Right lobe of liver (tissue), 4 donors: ENCODE measurements around the gene HOXD8.

Source experiments
- CTCF ChIP-seq, 4 donors: fragments of 200-600 bp in 3 of 4; fragments of 450-650 bp in 1 of 4; IDR thresholded peaks; one replicate each; pipeline versions ENCODE4 v1.5.1 to v1.8.0; 2016 to 2022; ENCODE audit warnings: antibody characterized with exemption in 4 of 4, mild to moderate bottlenecking in 2 of 4
- POLR2A ChIP-seq: fragments of 450-650 bp; IDR thresholded peaks from one replicate; pipeline ENCODE4 v1.6.1; 2017; ENCODE audit warnings: antibody characterized with exemption, mild to moderate bottlenecking
- donor health status: DM: no; HTN: no; CAD: no.
- donor health status: DM: no; HTN: no; CAD: no.
- donor health status: DM: no; HTN: yes; CAD: no.

DNA sequence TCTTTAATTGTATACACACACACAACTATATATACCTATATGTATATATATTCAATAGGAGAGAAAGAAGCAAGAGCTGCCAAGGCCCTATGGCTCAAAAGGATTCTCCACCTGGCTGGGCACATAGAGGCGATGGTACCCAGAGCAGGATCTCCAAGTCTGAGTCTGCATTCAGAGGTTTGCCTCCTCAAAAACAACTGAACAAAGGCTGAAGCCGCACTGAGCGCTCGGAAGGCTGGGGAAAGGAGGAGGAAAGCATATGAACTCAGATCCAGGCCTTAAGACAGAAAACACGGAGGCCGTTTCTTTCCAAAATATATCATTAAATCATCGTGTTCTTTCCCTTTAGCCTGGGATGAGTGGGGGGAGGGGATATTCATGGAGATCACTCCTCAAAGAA is 26.3 kb upstream of the HOXD8 start:
- TF ChIP-seq CTCF (IDR thresholded peaks at IDR 0.05) (no peak), POLR2A (no peak)
